PC-3 (cell line): ENCODE data around the gene GPRC5B. TPM values are rescaled to one million over a fixed set of nuclear protein-coding genes. Genes with fewer than 3 reads are reported as not detected.

Source experiments
- ATAC-seq: fragments of 200-7000 bp; cut with Tn5 transposase; 2 replicates; pipeline ENCODE4 v1.9.1; 2020; ENCODE audit warnings: mild to moderate bottlenecking, moderate library complexity
- BruUV-seq: library from RNA; stranded (reverse); fragments of 400-500 nt; replicated peaks from 2 replicates; lab custom pipeline; 2021; lab: Mats Ljungman, UMichigan
- CTCF ChIA-PET: fragments of 300-600 bp; sonication (Branson Sonifier 250); formaldehyde crosslinking; loops from one replicate; lab custom pipeline; 2022; ENCODE audit warnings: antibody characterized with exemption; lab: Charles Lee
- POLR2A ChIA-PET: fragments of 300-600 bp; sonication (Branson Sonifier 250); formaldehyde crosslinking; loops from one replicate; lab custom pipeline; 2022; ENCODE audit warnings: antibody characterized with exemption; ENCODE audit not compliant: unreplicated experiment; lab: Charles Lee
- DNase-seq: peaks from one replicate; pipeline ENCODE4 v3.0.0-alpha.2; 2015
- H2AFZ ChIP-seq: fragments of 300-600 bp; sonication (generic); 2 replicates; pipeline ENCODE4 v1.6.0; 2016; ENCODE audit warnings: antibody characterized with exemption, low read length
- H3F3A ChIP-seq: fragments of 300-600 bp; sonication (generic); one replicate; pipeline ENCODE4 v1.6.0; 2017; ENCODE audit warnings: antibody characterized with exemption, low read length, control low read depth, mild to moderate bottlenecking; ENCODE audit not compliant: unreplicated experiment
- H3K27ac ChIP-seq: fragments of 300-600 bp; sonication (generic); 2 replicates; pipeline ENCODE4 v1.5.1; 2016; ENCODE audit warnings: mild to moderate bottlenecking, low read length
- H3K27me3 ChIP-seq: fragments of 300-600 bp; sonication (generic); 2 replicates; pipeline ENCODE4 v1.6.1; 2016; ENCODE audit warnings: low read length, mixed read lengths
- H3K36me3 ChIP-seq: fragments of 300-600 bp; sonication (generic); 2 replicates; pipeline ENCODE4 v1.6.1; 2016; ENCODE audit warnings: low read depth, mixed run types, low read length, mixed read lengths
- H3K4me1 ChIP-seq: fragments of 300-600 bp; sonication (generic); 2 replicates; pipeline ENCODE4 v1.5.1; 2016; ENCODE audit warnings: low read length; ENCODE audit not compliant: insufficient read depth
- H3K4me2 ChIP-seq: fragments of 300-600 bp; sonication (generic); 2 replicates; pipeline ENCODE4 v1.6.0; 2016; ENCODE audit warnings: low read length
- H3K4me3 ChIP-seq: fragments of 300-600 bp; sonication (generic); 2 replicates; pipeline ENCODE4 v1.5.1; 2016; ENCODE audit warnings: mild to moderate bottlenecking, low read length, mixed read lengths
- H3K79me2 ChIP-seq: fragments of 300-600 bp; sonication (generic); 2 replicates; pipeline ENCODE4 v1.6.1; 2017; ENCODE audit warnings: low read length, mixed read lengths
- H3K9ac ChIP-seq: fragments of 300-600 bp; sonication (generic); 2 replicates; pipeline ENCODE4 v1.6.0; 2016; ENCODE audit warnings: mild to moderate bottlenecking, low read length
- H3K9me2 ChIP-seq: fragments of 300-600 bp; sonication (generic); replicated peaks from 2 replicates; pipeline ENCODE4 v1.6.1; 2016; ENCODE audit warnings: mixed run types, low read length, mixed read lengths
- H3K9me3 ChIP-seq: fragments of 300-600 bp; sonication (generic); 2 replicates; pipeline ENCODE4 v1.6.1; 2016; ENCODE audit warnings: low read length, mixed read lengths
- H4K20me1 ChIP-seq: fragments of 300-600 bp; sonication (generic); 2 replicates; pipeline ENCODE4 v1.6.1; 2016; ENCODE audit warnings: low read length, mixed read lengths
- EZH2 ChIP-seq: fragments of 300-600 bp; sonication (generic); IDR thresholded peaks from one replicate; pipeline ENCODE4 v1.6.1; 2017; ENCODE audit warnings: antibody characterized with exemption, mild to moderate bottlenecking, low read length; ENCODE audit not compliant: unreplicated experiment
- EZH2phosphoT487 ChIP-seq: fragments of 300-600 bp; sonication (generic); IDR thresholded peaks from 2 replicates; pipeline ENCODE4 v1.6.1; 2018; ENCODE audit warnings: mild to moderate bottlenecking, antibody characterized with exemption, low read length, borderline replicate concordance
- intact Hi-C: fragments of 100-400 bp; cut with micrococcal nuclease; formaldehyde crosslinking; loops from 2 replicates; pipeline ENCODE4 v1.9.0; 2023
- total RNA-seq: library from RNA; depleted of rRNA; stranded (reverse); fragments of >200 nt; gene quantifications from 2 replicates; pipeline ENCODE4 v1.2.3, GENCODE V29; 2014; rRNA removed
- TF ChIP-seq, protein P1 (sequence below): fragments of 300-600 bp; sonication (generic); conservative IDR thresholded peaks from 2 replicates; pipeline ENCODE4 v1.5.1; 2017; ENCODE audit warnings: antibody characterized with exemption, low read depth, mild to moderate bottlenecking, low read length

The GPRC5B gene
- total RNA-seq, 1 experiment from 2014 or later: 5.5 TPM

DNA sequence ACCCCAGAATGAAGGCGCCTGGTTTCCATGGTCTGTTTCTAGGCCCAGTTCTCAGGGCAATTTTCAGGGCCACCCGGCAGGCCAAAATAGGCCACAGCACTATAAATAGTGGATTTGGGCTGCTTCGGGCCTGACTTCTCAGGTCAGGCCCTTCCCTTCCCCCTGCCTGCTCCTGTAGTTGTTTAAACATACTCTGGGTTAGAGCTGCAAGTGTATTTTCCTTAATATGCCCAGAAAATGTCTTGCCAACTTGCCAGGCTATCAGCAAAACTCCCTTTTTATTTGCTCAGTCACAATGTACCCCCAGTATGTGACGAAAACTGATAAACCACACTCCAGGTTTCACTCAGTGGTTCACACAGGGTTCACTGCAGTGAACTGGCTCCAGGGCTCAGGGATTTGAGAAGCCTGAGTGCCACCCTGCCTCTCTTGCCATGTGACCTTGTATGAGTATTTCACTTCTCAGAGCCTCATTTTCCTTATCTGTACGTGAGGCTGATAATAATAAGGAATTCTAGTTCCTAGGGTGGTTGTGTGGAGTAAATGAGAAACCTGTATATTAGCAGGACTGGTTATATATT is 76.5 kb downstream of the GPRC5B start:
- ChIA-PET POLR2A (no interaction called here), CTCF (no interaction called here)
- H3K9ac ChIP-seq: peak overlapping the region; percentile 12; the same call in 1 of the 2 replicates
- TF ChIP-seq EZH2 (no peak), EZH2phosphoT487 (no peak)
- TF ChIP-seq, protein P1, sequence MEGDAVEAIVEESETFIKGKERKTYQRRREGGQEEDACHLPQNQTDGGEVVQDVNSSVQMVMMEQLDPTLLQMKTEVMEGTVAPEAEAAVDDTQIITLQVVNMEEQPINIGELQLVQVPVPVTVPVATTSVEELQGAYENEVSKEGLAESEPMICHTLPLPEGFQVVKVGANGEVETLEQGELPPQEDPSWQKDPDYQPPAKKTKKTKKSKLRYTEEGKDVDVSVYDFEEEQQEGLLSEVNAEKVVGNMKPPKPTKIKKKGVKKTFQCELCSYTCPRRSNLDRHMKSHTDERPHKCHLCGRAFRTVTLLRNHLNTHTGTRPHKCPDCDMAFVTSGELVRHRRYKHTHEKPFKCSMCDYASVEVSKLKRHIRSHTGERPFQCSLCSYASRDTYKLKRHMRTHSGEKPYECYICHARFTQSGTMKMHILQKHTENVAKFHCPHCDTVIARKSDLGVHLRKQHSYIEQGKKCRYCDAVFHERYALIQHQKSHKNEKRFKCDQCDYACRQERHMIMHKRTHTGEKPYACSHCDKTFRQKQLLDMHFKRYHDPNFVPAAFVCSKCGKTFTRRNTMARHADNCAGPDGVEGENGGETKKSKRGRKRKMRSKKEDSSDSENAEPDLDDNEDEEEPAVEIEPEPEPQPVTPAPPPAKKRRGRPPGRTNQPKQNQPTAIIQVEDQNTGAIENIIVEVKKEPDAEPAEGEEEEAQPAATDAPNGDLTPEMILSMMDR: no peak
- H4K20me1 ChIP-seq: no peaks in the 10 kb centered on the region
- no peaks in the 10 kb centered on the region for H3K9me3 ChIP-seq
- ATAC-seq: no peak
- no peak overlapping the region for H3K4me2 ChIP-seq
- H3K9me2 ChIP-seq: no peaks in the 10 kb centered on the region
- DNase-seq: no peak
- H3K4me3 ChIP-seq: no peak overlapping the region
- intact Hi-C loops: no loop called here
- H3K27ac ChIP-seq: peak overlapping the region; percentile 74
- no TSS peak for BruUV-seq
- peaks cover 42% of the 10 kb centered on the region for H3K4me1 ChIP-seq
- H3K79me2 ChIP-seq: no peaks in the 10 kb centered on the region
- no peaks in the 10 kb centered on the region for H3K27me3 ChIP-seq
- H2AFZ ChIP-seq: no peak overlapping the region
- H3K36me3 ChIP-seq: no peaks in the 10 kb centered on the region
- peaks cover 4% of the 10 kb centered on the region for H3F3A ChIP-seq

Other genes starting within 250 kb of the GPRC5B start
- gene KNOP1, start 166.6 kb downstream of the GPRC5B start, total RNA-seq: 13.6 and 18.8 TPM in 2 replicates
- 3.3 and 8.9 TPM in 2 replicates for gene IQCK, start 166.6 kb downstream of the GPRC5B start, total RNA-seq
- not detected in 2 replicates for gene GPR139, start 189.0 kb upstream of the GPRC5B start, total RNA-seq